ENCODE results near the gene ANO10.

GRCh38 chr3:43473244-43473643, 148.6 kb downstream of the ANO10 start:
- TF ChIP-seq ZNF274 (IDR thresholded peaks at IDR 0.05; ENCODE audit: low read depth, low read length) (no peak), SUZ12 (IDR thresholded peaks at IDR 0.05; ENCODE audit: extremely low read depth, insufficient read depth, insufficient read length) (no peak), YY1 (IDR thresholded peaks at IDR 0.05; ENCODE audit: insufficient read depth, insufficient read length) (no peak)

Data from NT2/D1 (cell line).